GM19099 (cell line): ENCODE data around the gene C5.

Experiments used
- POLR2A ChIP-seq: IDR thresholded peaks from 3 replicates; pipeline ENCODE4 v1.6.1; 2011; ENCODE audit warnings: low read depth; ENCODE audit not compliant: insufficient read length; ENCODE audit errors: extremely low read depth

Gene C5

DNA sequence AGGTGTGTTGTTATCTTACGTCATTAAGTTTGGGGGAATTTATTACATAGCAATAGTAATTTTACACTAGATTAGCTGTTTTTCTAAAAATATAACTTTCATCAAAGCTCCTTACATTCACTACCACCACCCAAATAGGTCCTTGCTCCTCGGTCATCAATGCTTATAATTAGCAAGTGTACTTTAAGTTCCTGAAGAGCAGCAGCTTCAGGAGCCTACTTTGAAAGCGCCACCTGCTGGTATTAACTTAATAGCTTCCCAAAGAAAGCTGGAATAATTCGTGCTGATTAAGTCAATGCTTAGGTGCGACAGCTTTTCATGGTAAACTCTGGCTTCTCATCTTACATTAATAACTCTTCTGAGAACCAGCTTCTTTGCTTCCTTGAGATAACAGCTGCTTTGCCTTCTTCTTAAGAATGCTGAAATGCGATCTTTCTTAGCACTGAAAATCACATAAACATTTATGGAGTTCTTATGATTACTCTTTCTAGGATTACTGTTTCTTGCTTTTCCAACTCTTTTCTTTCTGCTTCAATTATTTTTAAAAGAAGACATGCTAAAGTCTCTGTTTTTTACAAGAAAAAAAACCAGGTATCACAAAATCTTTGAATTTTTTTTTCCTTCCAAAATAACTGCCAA lies 10.0 kb upstream of the C5 start:
- TF ChIP-seq POLR2A, result no peak

DNA sequence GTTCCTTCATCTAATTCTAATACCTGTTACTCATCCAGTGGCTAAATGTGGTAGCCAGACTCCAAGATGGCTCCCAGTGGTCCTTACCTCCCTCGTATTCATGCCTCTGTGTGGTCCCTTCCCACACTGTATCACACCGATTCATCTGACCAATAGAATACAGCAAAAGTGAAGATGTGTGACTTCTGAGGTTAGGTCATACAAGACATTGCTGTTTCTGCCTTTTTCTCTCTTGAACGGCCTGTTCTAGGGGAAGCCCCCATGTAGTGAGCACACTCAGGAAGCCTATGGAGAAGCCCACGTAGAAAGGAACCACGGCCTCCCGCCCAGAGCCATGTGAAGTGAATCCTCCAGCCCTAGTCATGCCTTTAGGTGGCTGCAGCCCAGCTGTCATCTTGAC lies 9.4 kb upstream of the C5 start:
- no peak for TF ChIP-seq POLR2A

DNA sequence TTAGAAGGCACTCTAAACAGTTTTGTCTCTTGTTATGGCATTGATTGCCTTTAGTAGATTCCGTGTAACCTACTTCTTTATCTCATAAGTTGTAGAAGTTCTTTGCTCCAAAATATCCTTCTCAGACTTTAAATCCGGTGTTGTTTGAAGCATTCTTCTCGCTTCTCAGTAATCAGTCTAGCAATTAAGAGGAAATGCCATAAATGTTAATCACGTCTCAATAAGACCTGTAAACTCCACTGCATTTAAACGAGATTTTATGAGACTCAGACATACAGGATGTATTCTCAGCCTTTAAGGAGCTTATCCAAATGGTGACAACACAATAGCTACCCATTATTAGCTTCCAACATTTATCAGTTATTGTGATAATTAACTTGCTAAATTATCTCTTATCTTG lies 7.7 kb upstream of the C5 start:
- no peak for TF ChIP-seq POLR2A

DNA sequence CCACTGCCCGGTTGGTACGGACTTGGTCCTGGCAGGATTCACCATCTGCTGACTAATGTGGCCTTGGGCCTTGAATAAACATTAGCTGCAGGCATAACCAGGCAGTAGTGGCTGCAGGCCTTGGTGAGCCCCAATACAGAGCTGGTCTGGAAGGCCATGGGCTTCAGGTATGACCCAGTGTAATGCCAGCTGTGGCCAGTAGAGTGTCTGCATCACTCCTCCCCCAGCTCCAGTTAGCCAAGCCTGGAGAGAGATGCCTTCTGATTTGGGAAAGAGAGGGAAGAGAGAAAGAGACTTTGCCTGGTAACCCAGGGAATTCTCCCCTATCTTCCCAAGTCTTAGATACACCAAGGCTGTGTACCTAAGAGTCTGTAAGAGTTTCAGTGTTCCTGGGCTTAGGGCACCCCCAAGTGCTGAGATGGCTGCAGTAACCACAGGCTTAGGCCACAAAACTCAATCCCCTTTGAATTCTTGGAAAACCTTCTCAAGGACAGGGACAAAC lies 5.6 kb upstream of the C5 start:
- no peak for TF ChIP-seq POLR2A

DNA sequence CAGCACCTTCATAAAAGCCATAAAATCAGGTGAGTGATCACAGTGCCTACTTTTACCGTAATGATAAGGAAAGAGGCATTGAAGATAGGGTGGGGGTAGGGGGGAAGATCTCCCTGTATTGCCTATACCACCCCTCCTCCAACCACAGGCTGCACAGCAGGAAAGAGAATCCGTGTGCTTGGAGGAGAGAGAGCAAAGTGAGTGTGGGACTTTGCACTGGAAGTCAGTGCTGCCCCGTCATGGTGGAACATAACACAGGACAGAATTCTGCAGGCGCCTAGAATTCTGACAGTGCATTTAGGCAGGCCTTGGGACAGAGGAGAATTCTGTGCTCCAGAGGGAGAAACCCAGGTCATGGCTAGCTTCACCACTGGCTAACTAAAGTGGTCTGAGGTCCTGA lies 3.5 kb upstream of the C5 start:
- TF ChIP-seq POLR2A, result no peak

DNA sequence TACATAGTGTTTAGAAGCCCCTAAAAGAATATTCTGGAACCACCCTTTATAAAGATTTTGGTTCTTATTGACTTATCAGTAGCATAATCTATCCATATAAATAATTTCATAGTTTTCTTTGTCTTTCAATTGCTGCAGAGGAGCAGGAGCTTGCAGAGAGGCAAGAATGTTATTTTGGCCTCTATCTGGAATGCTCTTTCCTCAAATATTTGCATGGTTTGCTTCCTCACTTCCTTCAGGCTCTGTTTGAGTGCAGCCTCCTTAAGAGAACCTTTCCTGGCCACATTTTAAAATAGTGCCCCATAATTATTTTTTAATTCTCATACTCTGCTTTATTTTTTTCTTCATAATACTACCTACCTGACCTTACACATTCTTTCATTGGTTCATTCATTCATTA lies 1.5 kb downstream of the C5 start:
- TF ChIP-seq POLR2A, result no peak

DNA sequence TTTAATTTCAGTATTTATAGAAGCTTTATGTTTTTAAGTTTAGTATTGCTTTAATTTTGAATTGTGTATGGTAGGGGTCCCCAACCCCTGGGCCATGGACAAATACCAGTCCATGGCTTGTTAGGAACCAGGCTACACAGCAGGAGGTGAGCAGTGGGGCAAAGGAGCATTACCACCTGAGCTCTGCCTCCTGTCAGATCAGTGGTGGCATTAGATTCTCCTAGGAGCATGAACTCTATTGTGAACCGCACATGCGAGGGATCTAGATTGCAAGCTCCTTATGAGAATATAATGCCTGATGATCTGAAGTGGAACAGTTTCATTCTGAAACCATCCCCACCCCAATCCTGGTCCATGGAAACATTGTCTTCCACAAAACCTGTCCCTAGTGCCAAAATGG lies 1.9 kb downstream of the C5 start:
- no peak for TF ChIP-seq POLR2A

DNA sequence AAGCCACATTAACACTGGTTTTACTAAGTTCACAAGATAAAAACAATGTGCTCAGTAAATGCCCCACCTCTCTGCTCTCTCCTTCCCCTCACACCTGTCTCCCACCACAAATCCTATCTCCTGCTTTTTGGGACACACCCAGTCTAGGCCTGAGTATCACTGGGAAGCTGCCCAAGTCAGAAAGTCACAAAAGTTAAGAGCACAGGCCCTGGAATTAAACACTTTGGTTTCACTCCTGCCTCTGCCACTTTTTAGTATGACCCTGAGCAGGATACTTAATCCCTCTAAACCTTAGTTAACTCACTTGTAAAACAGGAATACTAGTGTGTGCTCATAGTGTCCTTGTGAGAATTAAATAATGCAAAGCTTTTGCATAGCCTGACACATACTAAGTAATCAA lies 11.3 kb downstream of the C5 start:
- TF ChIP-seq POLR2A, result no peak

DNA sequence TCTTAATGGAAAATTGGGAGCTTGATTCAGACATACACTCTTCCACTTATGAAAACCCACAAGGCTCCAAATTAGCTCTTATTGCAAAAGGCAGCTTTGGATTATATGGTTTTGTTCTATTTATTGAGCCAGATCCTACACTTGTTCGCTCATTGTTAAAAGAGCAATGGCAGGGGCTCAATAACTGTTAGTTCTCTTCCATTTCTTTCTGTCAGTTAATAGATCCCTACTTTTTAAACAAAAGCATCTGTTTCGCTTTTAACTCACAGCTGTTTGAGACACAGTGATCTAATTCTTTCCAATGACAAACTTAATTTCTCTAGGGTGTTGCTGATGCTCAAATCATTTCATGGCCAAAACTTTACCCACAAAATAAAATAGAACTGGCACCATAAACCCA lies 11.7 kb downstream of the C5 start:
- no peak for TF ChIP-seq POLR2A

DNA sequence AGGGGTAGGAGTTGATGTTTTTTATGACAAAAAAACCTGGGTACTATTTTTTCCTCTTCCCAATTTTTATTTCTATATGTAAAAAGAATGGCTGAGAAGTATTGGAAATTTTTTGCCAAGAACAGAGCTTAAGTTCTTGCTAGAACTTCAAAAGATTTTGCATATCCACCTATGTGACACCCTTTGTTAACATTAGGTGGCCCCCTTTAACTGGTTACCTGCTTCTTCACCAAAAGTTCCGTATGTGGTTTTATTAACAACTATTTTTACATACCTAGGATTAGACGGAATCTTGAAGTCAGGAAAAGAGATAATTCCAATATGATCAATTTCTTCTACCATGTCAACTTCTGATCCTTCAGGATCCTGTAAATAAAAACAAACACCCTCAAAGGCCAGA lies 15.5 kb downstream of the C5 start:
- no peak for TF ChIP-seq POLR2A

DNA sequence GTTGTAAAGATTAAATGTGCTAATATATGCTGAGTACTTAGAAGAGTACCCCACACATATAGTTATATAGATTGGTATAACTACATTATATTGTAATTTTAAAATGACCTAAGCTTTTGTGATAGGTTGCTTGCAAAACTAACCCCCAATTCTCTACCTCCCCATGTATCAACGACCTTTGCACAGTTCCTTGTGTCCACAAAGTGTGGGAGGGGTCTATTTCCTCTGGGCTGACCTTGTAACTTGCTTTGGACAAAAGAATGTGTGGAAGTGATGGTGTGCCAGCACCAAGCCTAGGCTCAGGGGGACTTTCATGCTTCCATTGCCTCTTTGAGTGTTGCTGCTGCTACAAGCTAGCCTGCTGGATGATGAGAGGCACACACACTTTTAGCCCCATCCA lies 20.6 kb downstream of the C5 start:
- TF ChIP-seq POLR2A, result no peak

DNA sequence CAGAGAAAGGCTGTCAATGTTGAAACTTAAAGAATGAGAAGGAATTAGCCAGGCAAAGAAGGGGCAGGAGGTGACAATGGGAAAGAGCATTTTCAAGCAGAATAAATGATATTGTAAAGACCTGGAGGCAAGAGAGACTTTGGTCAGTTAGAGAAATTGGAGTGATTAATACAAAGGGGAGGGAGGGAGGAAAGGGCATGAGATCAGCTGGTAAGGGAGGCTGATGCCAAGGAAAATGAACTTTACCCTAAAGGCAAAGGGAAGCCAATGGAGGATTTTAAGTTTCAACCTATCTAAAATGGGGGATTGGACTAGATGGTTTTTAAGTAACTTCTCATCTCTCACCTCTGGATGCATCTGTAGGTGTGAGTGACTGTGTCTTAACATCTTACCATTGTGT lies 23.3 kb downstream of the C5 start:
- TF ChIP-seq POLR2A, result no peak

DNA sequence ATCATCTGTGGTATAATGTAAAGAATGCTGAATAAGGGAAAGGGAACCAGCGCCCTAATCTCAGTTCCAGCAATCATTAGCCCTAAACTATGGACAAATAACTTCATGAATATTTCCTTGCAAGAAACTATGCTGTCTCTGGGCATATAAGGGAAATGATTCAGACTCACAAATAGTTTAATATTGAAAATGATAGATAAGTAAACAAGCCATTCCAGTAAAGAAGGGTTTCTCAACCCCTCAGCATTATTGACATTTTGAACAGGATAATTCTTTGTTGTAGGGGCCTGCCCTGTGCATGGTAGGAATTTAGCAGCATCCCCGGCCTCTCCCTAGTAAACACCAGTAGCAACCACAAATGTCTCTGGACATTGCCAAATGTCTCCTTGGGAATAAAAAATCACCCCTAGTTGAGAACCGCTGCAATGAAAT lies 23.8 kb downstream of the C5 start:
- TF ChIP-seq POLR2A, result no peak

DNA sequence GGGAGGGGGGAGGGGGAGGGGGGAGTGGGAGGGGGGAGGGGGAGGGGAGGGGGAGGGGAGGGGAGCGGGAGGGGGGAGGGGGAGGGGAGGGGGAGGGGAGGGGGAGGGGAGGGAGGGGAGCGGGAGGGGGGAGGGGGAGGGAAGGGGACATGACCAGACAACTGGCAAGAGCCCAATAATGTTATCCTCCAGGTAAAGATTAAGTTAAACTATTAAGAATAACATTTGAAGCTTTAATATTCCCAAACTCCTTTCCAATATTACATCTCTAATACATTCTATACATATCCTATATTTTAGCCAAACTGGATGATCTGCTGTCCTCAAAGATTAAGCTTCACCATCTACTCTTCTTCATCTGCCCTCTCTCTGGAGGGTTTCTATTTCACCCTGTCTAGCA lies 25.8 kb downstream of the C5 start:
- TF ChIP-seq POLR2A, result no peak

DNA sequence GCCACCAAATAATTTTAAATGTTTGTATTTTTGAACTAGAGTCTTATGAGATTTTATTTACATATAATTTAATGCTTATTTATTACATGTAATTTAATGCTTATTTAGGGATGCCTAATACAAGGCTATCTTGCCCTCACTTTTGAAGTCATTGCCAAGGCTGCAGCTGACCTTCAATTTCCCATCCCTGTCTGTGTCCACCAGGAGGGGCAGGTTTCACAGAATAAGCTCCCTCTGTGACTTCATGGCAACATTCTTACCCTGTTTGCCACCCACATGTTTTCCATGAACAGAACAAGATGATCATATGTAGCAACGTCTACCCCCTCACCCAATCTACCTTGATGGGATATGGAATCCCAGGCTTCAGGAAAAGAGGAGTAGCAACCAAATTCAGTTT lies 27.0 kb downstream of the C5 start:
- no peak for TF ChIP-seq POLR2A

DNA sequence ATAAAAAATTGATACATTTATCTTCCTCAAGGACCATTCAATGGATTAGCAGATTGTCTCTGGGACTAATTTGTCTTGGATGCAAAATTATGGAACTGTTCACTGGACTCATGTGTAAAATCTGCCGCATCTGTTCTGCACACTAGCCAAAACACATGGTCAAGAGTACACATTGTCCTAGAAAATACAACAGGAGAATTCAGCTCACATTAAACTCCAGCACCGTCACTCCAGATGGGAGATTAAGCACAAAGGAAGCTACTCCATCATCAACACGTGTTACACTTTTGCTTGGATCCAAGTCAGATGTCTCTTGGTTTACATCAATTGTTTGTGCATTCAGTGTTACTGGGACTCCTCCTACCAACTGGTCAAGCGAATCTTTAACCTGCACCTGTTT lies 28.8 kb downstream of the C5 start:
- TF ChIP-seq POLR2A, result no peak

DNA sequence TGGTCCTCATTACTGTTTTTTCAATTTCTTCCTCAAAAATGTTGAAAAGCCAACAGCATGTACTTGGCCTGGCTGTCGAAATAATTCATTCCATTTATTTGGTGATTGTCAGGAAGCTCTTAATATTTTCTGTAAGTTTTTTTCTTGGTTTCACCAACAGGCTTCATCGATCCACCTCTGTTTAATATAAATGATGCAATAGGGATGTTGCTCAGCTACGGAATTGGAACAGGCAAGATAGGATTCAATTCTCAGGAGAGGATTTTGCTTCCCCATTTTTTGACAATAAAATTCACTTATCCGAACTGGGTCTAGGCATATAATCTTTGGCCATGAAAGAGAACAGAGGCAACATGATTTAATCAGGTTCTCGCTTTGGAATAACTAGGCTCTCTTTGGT lies 30.8 kb downstream of the C5 start:
- no peak for TF ChIP-seq POLR2A

DNA sequence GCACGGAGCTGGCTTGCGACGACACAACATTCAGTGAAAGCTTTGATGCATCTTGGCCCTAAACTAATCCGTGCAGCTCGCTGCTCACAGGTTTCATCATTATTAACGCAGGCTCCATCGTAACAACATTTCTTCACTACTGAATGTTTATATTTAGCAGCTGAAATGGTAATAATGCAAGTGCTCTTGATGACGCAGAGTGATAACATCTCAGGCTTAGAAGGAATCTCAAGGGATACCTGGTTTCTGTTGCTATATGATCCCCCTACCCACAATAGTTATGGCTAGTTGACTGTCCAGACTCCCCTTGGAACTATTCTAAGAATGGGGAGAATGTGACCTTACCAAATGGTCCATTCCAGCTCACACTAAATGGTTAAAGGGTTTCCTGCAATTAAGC lies 36.2 kb downstream of the C5 start:
- TF ChIP-seq POLR2A, result no peak

DNA sequence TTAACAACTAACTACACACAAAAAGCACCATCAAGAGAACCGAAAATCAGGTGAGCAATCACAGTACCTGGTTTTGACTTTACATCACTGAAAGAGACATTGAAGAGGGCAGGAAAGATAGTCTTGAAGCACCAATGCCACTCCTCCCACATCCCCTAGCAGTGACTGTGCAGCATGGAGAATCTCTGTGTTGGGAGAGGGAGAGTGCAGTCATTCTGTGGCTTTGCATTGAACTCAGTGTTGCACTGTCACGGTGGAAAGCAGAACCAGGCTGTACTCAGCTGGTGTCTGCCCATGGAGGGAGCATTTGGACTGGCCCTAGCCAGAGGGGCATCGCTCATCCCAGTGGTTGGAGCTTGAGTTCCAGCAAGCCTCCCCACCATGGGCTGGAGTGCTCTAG lies 40.4 kb downstream of the C5 start:
- no peak for TF ChIP-seq POLR2A
